Osteoblast (primary cell): Measurements from ENCODE around the gene CNOT8. TPM values are rescaled to one million over a fixed set of nuclear protein-coding genes. Genes with fewer than 3 reads are reported as not detected.

Experiments used
- DNase-seq: peaks from one replicate; pipeline ENCODE4 v3.0.0; 2011; ENCODE audit warnings: low spot score, mixed read lengths; ENCODE audit not compliant: insufficient read length; ENCODE audit errors: missing footprints
- H2AFZ ChIP-seq: 2 replicates; pipeline ENCODE4 v1.6.0; 2011; ENCODE audit warnings: mild to moderate bottlenecking, low read length
- H3K27ac ChIP-seq: 2 replicates; pipeline ENCODE4 v1.5.1; 2011; ENCODE audit warnings: mild to moderate bottlenecking, low read depth, low read length, moderate library complexity
- H3K27me3 ChIP-seq: 2 replicates; pipeline ENCODE4 v1.6.0; 2012; ENCODE audit warnings: mild to moderate bottlenecking, control low read depth, inconsistent platforms, low read length, moderate library complexity; ENCODE audit not compliant: insufficient read depth
- H3K36me3 ChIP-seq: 2 replicates; pipeline ENCODE4 v1.5.1; 2011; ENCODE audit warnings: mild to moderate bottlenecking, low read length, control low read depth, moderate library complexity; ENCODE audit not compliant: insufficient read depth
- H3K4me1 ChIP-seq: 2 replicates; pipeline ENCODE4 v1.5.1; 2011; ENCODE audit warnings: mild to moderate bottlenecking, low read length, control low read depth, moderate library complexity; ENCODE audit not compliant: insufficient read depth
- H3K4me2 ChIP-seq: 2 replicates; pipeline ENCODE4 v1.6.0; 2011; ENCODE audit warnings: mild to moderate bottlenecking, low read length; ENCODE audit not compliant: insufficient read depth
- H3K4me3 ChIP-seq: fragments of 200-600 bp; sonication (generic); 3 replicates; pipeline ENCODE4 v1.5.1; 2012; ENCODE audit warnings: mild to moderate bottlenecking, low read length, inconsistent platforms; ENCODE audit not compliant: insufficient read depth
- H3K79me2 ChIP-seq: 2 replicates; pipeline ENCODE4 v1.6.0; 2012; ENCODE audit warnings: mild to moderate bottlenecking, low read length, control low read depth, inconsistent platforms; ENCODE audit not compliant: insufficient read depth
- H3K9me3 ChIP-seq: 2 replicates; pipeline ENCODE4 v1.5.1; 2011; ENCODE audit warnings: low read depth, low read length, control low read depth
- H4K20me1 ChIP-seq: 2 replicates; pipeline ENCODE4 v1.6.0; 2012; ENCODE audit warnings: mild to moderate bottlenecking, low read length, control low read depth; ENCODE audit not compliant: insufficient read depth
- CTCF ChIP-seq: IDR thresholded peaks from 2 replicates; pipeline ENCODE4 v1.5.1; 2011; ENCODE audit warnings: mild to moderate bottlenecking, low read depth, low read length, moderate library complexity; ENCODE audit errors: extremely low read depth
- total RNA-seq: library from RNA; depleted of rRNA; stranded (reverse); fragments of >200 nt; gene quantifications from 2 replicates; pipeline ENCODE4 v1.2.3, GENCODE V29; 2012

Gene CNOT8
- total RNA-seq, 1 donor: 55.7 TPM

GRCh38 chr5:154857530-154858296 lies 714 bp upstream of the CNOT8 start:
- Histone ChIP-seq H3K27ac (peak overlapping the region; percentile 92), H3K79me2 (peaks cover 43% of the 10 kb centered on the region), H3K4me3 (peak overlapping the region; percentile 77), H3K4me1 (peaks cover 31% of the 10 kb centered on the region), H3K9me3 (no peaks in the 10 kb centered on the region), H3K36me3 (no peaks in the 10 kb centered on the region), H3K4me2 (peak overlapping the region; percentile 97), H2AFZ (peak overlapping the region; percentile 91), H4K20me1 (peaks cover 19% of the 10 kb centered on the region), H3K27me3 (no peaks in the 10 kb centered on the region)
- DNase-seq: peak; percentile 98
- TF ChIP-seq CTCF: no peak

GRCh38 chr5:154858972-154859871 lies 795 bp downstream of the CNOT8 start:
- peak overlapping the region; percentile 65 for H2AFZ ChIP-seq
- peaks cover 9% of the 10 kb centered on the region for H3K36me3 ChIP-seq
- peaks cover 32% of the 10 kb centered on the region for H3K4me1 ChIP-seq
- H3K27ac ChIP-seq: peak overlapping the region; percentile 92
- H3K27me3 ChIP-seq: no peaks in the 10 kb centered on the region
- H3K9me3 ChIP-seq: no peaks in the 10 kb centered on the region
- peak overlapping the region; percentile 97 for H3K4me2 ChIP-seq
- peaks cover 58% of the 10 kb centered on the region for H3K79me2 ChIP-seq
- H4K20me1 ChIP-seq: peaks cover 28% of the 10 kb centered on the region
- H3K4me3 ChIP-seq: peak overlapping the region; percentile 77
- TF ChIP-seq CTCF: no peak
- peak; percentile 11 for DNase-seq

- Histone ChIP-seq H3K4me3 (peak overlapping the region; percentile 77), H3K4me1 (peaks cover 32% of the 10 kb centered on the region), H3K27ac (peak overlapping the region; percentile 92), H3K79me2 (peaks cover 67% of the 10 kb centered on the region), H4K20me1 (peaks cover 31% of the 10 kb centered on the region), H3K27me3 (no peaks in the 10 kb centered on the region), H3K36me3 (peaks cover 9% of the 10 kb centered on the region), H3K4me2 (peak overlapping the region; percentile 97), H2AFZ (no peak overlapping the region), H3K9me3 (no peaks in the 10 kb centered on the region)
- peak; percentile 17 for DNase-seq
- no peak for TF ChIP-seq CTCF
Measured at GRCh38 chr5:154860123-154860522, 1.7 kb downstream of the CNOT8 start.

- peak overlapping the region; percentile 97 for H3K4me2 ChIP-seq
- H3K9me3 ChIP-seq: no peaks in the 10 kb centered on the region
- no peak for TF ChIP-seq CTCF
- peaks cover 16% of the 10 kb centered on the region for H3K36me3 ChIP-seq
- no peak for DNase-seq
- no peak overlapping the region for H2AFZ ChIP-seq
- H4K20me1 ChIP-seq: peaks cover 37% of the 10 kb centered on the region
- peaks cover 74% of the 10 kb centered on the region for H3K79me2 ChIP-seq
- peak overlapping the region; percentile 92 for H3K27ac ChIP-seq
- H3K27me3 ChIP-seq: no peaks in the 10 kb centered on the region
- peak overlapping the region; percentile 77 for H3K4me3 ChIP-seq
- H3K4me1 ChIP-seq: peaks cover 32% of the 10 kb centered on the region
Measured at GRCh38 chr5:154860765-154861164, 2.3 kb downstream of the CNOT8 start.
